Measurements from ENCODE around the gene SUFU. TPM values are rescaled to one million over a fixed set of nuclear protein-coding genes. Genes with fewer than 3 reads are reported as not detected.
"Not testable (repeated sequence)": the region's sequence is repeated elsewhere in the genome, so short reads cannot be mapped to it uniquely, and the experiment has no call there.

SUFU gene
- total RNA-seq (2014; rRNA removed; shearing (Covaris generic)), result 1.8 TPM in 2 replicates
- 8.3 and 9.0 TPM in 2 replicates for polyA plus RNA-seq (2015; cell fraction: cytosol; rRNA removed)
- polyA plus RNA-seq (2015; cell fraction: nucleus; rRNA removed), result 4.2 and 5.6 TPM in 2 replicates

GRCh38 chr10:102503264-102504178, at the start of gene SUFU:
Gene SUFU, plus strand, starts transcription at chr10:102503972. Its CDS starts 181 bp downstream, at chr10:102504153.
- in situ Hi-C loops (cut with HindIII; ENCODE audit: low pct_unique_long_range_greater_than_20kb, low sequenced_read_pairs), result loop anchor here (10.0 kb wide), 1 partner anchor 71 kb away; no protein-coding TSS in a partner anchor
- peak; percentile 97 for DNase-seq (ENCODE audit: low read depth, low spot score)

- DNase-seq (ENCODE audit: low read depth, low spot score); in situ Hi-C loops (cut with HindIII; ENCODE audit: low pct_unique_long_range_greater_than_20kb, low sequenced_read_pairs): not testable (repeated sequence)
Measured at GRCh38 chr10:102454662-102455487, 48.9 kb upstream of the SUFU start.

- in situ Hi-C loops (cut with HindIII; ENCODE audit: low pct_unique_long_range_greater_than_20kb, low sequenced_read_pairs), result no loop called here
- peak; percentile 41 for DNase-seq (ENCODE audit: low read depth, low spot score)
Measured at GRCh38 chr10:102455893-102456471, 47.8 kb upstream of the SUFU start.

GRCh38 chr10:102457591-102458150, 46.1 kb upstream of the SUFU start:
- no peak for DNase-seq (ENCODE audit: low read depth, low spot score)
- in situ Hi-C loops (cut with HindIII; ENCODE audit: low pct_unique_long_range_greater_than_20kb, low sequenced_read_pairs), result no loop called here

GRCh38 chr10:102458656-102459055, 45.1 kb upstream of the SUFU start:
- in situ Hi-C loops (cut with HindIII; ENCODE audit: low pct_unique_long_range_greater_than_20kb, low sequenced_read_pairs), result no loop called here
- no peak for DNase-seq (ENCODE audit: low read depth, low spot score)

GRCh38 chr10:102460836-102461186, 43.0 kb upstream of the SUFU start:
- in situ Hi-C loops (cut with HindIII; ENCODE audit: low pct_unique_long_range_greater_than_20kb, low sequenced_read_pairs), result no loop called here
- DNase-seq (ENCODE audit: low read depth, low spot score), result no peak

- in situ Hi-C loops (cut with HindIII; ENCODE audit: low pct_unique_long_range_greater_than_20kb, low sequenced_read_pairs), result no loop called here
- DNase-seq (ENCODE audit: low read depth, low spot score), result peak; percentile 85
Measured at GRCh38 chr10:102461187-102462054, 42.4 kb upstream of the SUFU start.

GRCh38 chr10:102462512-102463054, 41.2 kb upstream of the SUFU start:
- DNase-seq (ENCODE audit: low read depth, low spot score), result no peak
- in situ Hi-C loops (cut with HindIII; ENCODE audit: low pct_unique_long_range_greater_than_20kb, low sequenced_read_pairs), result no loop called here

- DNase-seq (ENCODE audit: low read depth, low spot score), result no peak
- in situ Hi-C loops (cut with HindIII; ENCODE audit: low pct_unique_long_range_greater_than_20kb, low sequenced_read_pairs), result no loop called here
Measured at GRCh38 chr10:102463983-102464382, 39.8 kb upstream of the SUFU start.

GRCh38 chr10:102465466-102465865, 38.3 kb upstream of the SUFU start:
- in situ Hi-C loops (cut with HindIII; ENCODE audit: low pct_unique_long_range_greater_than_20kb, low sequenced_read_pairs), result no loop called here
- no peak for DNase-seq (ENCODE audit: low read depth, low spot score)

GRCh38 chr10:102467318-102467717, 36.5 kb upstream of the SUFU start:
- no peak for DNase-seq (ENCODE audit: low read depth, low spot score)
- in situ Hi-C loops (cut with HindIII; ENCODE audit: low pct_unique_long_range_greater_than_20kb, low sequenced_read_pairs), result no loop called here

- no peak for DNase-seq (ENCODE audit: low read depth, low spot score)
- in situ Hi-C loops (cut with HindIII; ENCODE audit: low pct_unique_long_range_greater_than_20kb, low sequenced_read_pairs), result no loop called here
Measured at GRCh38 chr10:102467971-102468438, 35.8 kb upstream of the SUFU start.

GRCh38 chr10:102468683-102469082, 35.1 kb upstream of the SUFU start:
- in situ Hi-C loops (cut with HindIII; ENCODE audit: low pct_unique_long_range_greater_than_20kb, low sequenced_read_pairs), result no loop called here
- no peak for DNase-seq (ENCODE audit: low read depth, low spot score)

GRCh38 chr10:102470579-102471546, 32.9 kb upstream of the SUFU start:
- no peak for DNase-seq (ENCODE audit: low read depth, low spot score)
- in situ Hi-C loops (cut with HindIII; ENCODE audit: low pct_unique_long_range_greater_than_20kb, low sequenced_read_pairs), result no loop called here
